Liver (tissue), 9 donors: ENCODE measurements around the gene ZNF740. TPM values are rescaled to one million over a fixed set of nuclear protein-coding genes. Genes with fewer than 3 reads are reported as not detected.

Experiments
- DNase-seq: peaks from one replicate; pipeline ENCODE4 v3.0.0-alpha.2; 2017; ENCODE audit warnings: low spot score
- H3K27ac ChIP-seq, 2 donors: one replicate each; pipeline ENCODE4 v1.7.0; 2013; ENCODE audit warnings: inconsistent platforms in 2 of 2, low read length in 2 of 2, control low read depth in 1 of 2, low read depth in 1 of 2, mild to moderate bottlenecking in 1 of 2
- H3K27me3 ChIP-seq, 4 donors: one replicate each; pipeline versions ENCODE4 v1.6.1 to v1.7.0; 2013; ENCODE audit warnings: low read length in 3 of 4, inconsistent platforms in 1 of 4, mild to moderate bottlenecking in 1 of 4, moderate library complexity in 1 of 4; ENCODE audit not compliant: control insufficient read depth in 4 of 4, insufficient read depth in 4 of 4
- H3K36me3 ChIP-seq, 4 donors: one replicate each; pipeline versions ENCODE4 v1.6.1 to v1.7.0; 2013; ENCODE audit warnings: low read length in 3 of 4, mild to moderate bottlenecking in 3 of 4, low read depth in 1 of 4, moderate library complexity in 1 of 4; ENCODE audit not compliant: control insufficient read depth in 4 of 4, insufficient read depth in 3 of 4
- H3K4me1 ChIP-seq, 4 donors: one replicate each; pipeline versions ENCODE4 v1.6.1 to v1.7.0; 2013; ENCODE audit warnings: low read length in 3 of 4, mild to moderate bottlenecking in 3 of 4, moderate library complexity in 1 of 4; ENCODE audit not compliant: control insufficient read depth in 4 of 4, insufficient read depth in 4 of 4
- H3K4me3 ChIP-seq, 3 donors: one replicate each; pipeline versions ENCODE4 v1.6.1 to v1.7.0; 2013; ENCODE audit warnings: low read length in 3 of 3, control low read depth in 1 of 3, low read depth in 1 of 3, mild to moderate bottlenecking in 1 of 3
- H3K9ac ChIP-seq, 2 donors: one replicate each; pipeline ENCODE4 v1.7.0; 2013; ENCODE audit warnings: low read length in 2 of 2, mild to moderate bottlenecking in 2 of 2, moderate library complexity in 2 of 2, control low read depth in 1 of 2, low read depth in 1 of 2
- H3K9me3 ChIP-seq, 4 donors: one replicate each; pipeline versions ENCODE4 v1.6.1 to v1.7.0; 2013; ENCODE audit warnings: low read length in 3 of 4; ENCODE audit not compliant: control insufficient read depth in 4 of 4
- HNF4A ChIP-seq, 2 donors: conservative IDR thresholded peaks; 2 replicates each; pipeline ENCODE4 v1.6.1; 2016; ENCODE audit warnings: antibody characterized with exemption in 2 of 2, mild to moderate bottlenecking in 2 of 2
- HNF4G ChIP-seq: IDR thresholded peaks from 2 replicates; pipeline ENCODE4 v1.6.1; 2016; ENCODE audit warnings: antibody characterized with exemption
- MAX ChIP-seq: IDR thresholded peaks from 2 replicates; pipeline ENCODE4 v1.6.1; 2016; ENCODE audit warnings: antibody characterized with exemption
- RAD21 ChIP-seq, 2 donors: IDR thresholded peaks; 2 replicates each; pipeline ENCODE4 v1.6.1; 2016; ENCODE audit warnings: antibody characterized with exemption in 2 of 2, mild to moderate bottlenecking in 2 of 2
- REST ChIP-seq: IDR thresholded peaks from 2 replicates; pipeline ENCODE4 v1.6.1; 2016; ENCODE audit warnings: antibody characterized with exemption, mild to moderate bottlenecking
- RXRA ChIP-seq, 2 donors: IDR thresholded peaks; 2 replicates each; pipeline ENCODE4 v1.6.1; 2017 to 2018; ENCODE audit warnings: antibody characterized with exemption in 2 of 2, mild to moderate bottlenecking in 1 of 2
- SP1 ChIP-seq: IDR thresholded peaks from 2 replicates; pipeline ENCODE4 v1.6.1; 2018; ENCODE audit warnings: antibody characterized with exemption, mild to moderate bottlenecking
- ZBTB33 ChIP-seq: IDR thresholded peaks from 2 replicates; pipeline ENCODE4 v1.6.1; 2016; ENCODE audit warnings: antibody characterized with exemption
- WGBS: extraction: QIAGEN DNeasy Blood & Tissue Kit; methylation state at CpG from one replicate; pipeline ENCODE4 v1.1.7; 2013; 5-methylcytosine and 5-hydroxymethylcytosine counted together
- polyA plus RNA-seq, 2 donors: library from polyadenylated mRNA; stranded (reverse) in 1 of 2; unstranded in 1 of 2; fragments of 200-250 nt in 1 of 2; fragments of >200 nt in 1 of 2; fragmentation: Nextera tagmentation in 1 of 2; extraction: Ambion mirVana in 1 of 2; gene quantifications; one replicate each; pipeline versions ENCODE4 v1.2.1 to v1.2.3, GENCODE V29; 2013 to 2015
- total RNA-seq, 2 donors: library from RNA; depleted of rRNA; stranded (reverse); fragments of >200 nt; gene quantifications; one replicate each; pipeline ENCODE4 v1.2.3, GENCODE V29; 2014
- donor health status: healthy.
- donor health status: healthy.
- donor health status: healthy.
- donor health status: healthy.
- donor health status: healthy.

The ZNF740 gene
- total and polyA plus RNA-seq, 4 donors = 1.4 to 14.4 (median 6.3) TPM

- Histone ChIP-seq H3K27ac (peak overlapping the region in 1 of 2 donors; percentile 17), H3K27me3 (no peaks in the 10 kb centered on the region), H3K36me3 (peaks cover 0 to 2% (median 0%) of the 10 kb centered on the region in 4 donors), H3K4me1 (peaks cover 12 to 53% (median 52%) of the 10 kb centered on the region in 4 donors), H3K9ac (no peak overlapping the region), H3K9me3 (no peaks in the 10 kb centered on the region), H3K4me3 (no peak overlapping the region)
- TF ChIP-seq REST = no peak
- no peak for TF ChIP-seq HNF4A (conservative IDR thresholded peaks at IDR 0.05)
- no peak for TF ChIP-seq RAD21 (IDR thresholded peaks at IDR 0.05)
- no peak for DNase-seq
- 63% methylated on average over 16 of the region's 16 CpGs for WGBS
Observed at GRCh38 chr12:53160000-53160399, 20.5 kb upstream of the ZNF740 start.

GRCh38 chr12:53160673-53161072 lies 19.8 kb upstream of the ZNF740 start:
- H3K36me3 ChIP-seq = peaks cover 0 to 2% (median 0%) of the 10 kb centered on the region in 4 donors
- no peak overlapping the region for H3K4me3 ChIP-seq
- no peak overlapping the region for H3K27ac ChIP-seq
- H3K4me1 ChIP-seq = peaks cover 12 to 53% (median 52%) of the 10 kb centered on the region in 4 donors
- TF ChIP-seq HNF4G (no peak), SP1 (no peak), REST (no peak)
- no peaks in the 10 kb centered on the region for H3K9me3 ChIP-seq
- DNase-seq = no peak
- no peak overlapping the region for H3K9ac ChIP-seq
- H3K27me3 ChIP-seq = no peaks in the 10 kb centered on the region
- 55% methylated on average over 2 of the region's 2 CpGs for WGBS

GRCh38 chr12:53161119-53161911 lies 19.2 kb upstream of the ZNF740 start:
- WGBS = 43% methylated on average over 8 of the region's 8 CpGs

More at GRCh38 chr12:53161119-53161911, 19.2 kb upstream of the ZNF740 start:
- Histone ChIP-seq H3K9me3 (no peaks in the 10 kb centered on the region), H3K27ac (no peak overlapping the region), H3K4me1 (peaks cover 12 to 53% (median 53%) of the 10 kb centered on the region in 4 donors), H3K9ac (no peak overlapping the region), H3K4me3 (no peak overlapping the region), H3K36me3 (peaks cover 0 to 3% (median 1%) of the 10 kb centered on the region in 4 donors), H3K27me3 (no peaks in the 10 kb centered on the region)
- DNase-seq = no peak
- TF ChIP-seq RAD21 (IDR thresholded peaks at IDR 0.05) (no peak), ZBTB33 (no peak), MAX (no peak), RXRA (IDR thresholded peaks at IDR 0.05) (peak; percentile 55 to 70), HNF4A (conservative IDR thresholded peaks at IDR 0.05) (peak; percentile 58 to 72), REST (no peak)
